ENCODE results near the gene HAGHL.
A peak's percentile ranks its signal among the peaks of the same experiment; 100 is the strongest.

HAGHL gene, protein sequence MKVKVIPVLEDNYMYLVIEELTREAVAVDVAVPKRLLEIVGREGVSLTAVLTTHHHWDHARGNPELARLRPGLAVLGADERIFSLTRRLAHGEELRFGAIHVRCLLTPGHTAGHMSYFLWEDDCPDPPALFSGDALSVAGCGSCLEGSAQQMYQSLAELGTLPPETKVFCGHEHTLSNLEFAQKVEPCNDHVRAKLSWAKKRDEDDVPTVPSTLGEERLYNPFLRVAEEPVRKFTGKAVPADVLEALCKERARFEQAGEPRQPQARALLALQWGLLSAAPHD

DNA sequence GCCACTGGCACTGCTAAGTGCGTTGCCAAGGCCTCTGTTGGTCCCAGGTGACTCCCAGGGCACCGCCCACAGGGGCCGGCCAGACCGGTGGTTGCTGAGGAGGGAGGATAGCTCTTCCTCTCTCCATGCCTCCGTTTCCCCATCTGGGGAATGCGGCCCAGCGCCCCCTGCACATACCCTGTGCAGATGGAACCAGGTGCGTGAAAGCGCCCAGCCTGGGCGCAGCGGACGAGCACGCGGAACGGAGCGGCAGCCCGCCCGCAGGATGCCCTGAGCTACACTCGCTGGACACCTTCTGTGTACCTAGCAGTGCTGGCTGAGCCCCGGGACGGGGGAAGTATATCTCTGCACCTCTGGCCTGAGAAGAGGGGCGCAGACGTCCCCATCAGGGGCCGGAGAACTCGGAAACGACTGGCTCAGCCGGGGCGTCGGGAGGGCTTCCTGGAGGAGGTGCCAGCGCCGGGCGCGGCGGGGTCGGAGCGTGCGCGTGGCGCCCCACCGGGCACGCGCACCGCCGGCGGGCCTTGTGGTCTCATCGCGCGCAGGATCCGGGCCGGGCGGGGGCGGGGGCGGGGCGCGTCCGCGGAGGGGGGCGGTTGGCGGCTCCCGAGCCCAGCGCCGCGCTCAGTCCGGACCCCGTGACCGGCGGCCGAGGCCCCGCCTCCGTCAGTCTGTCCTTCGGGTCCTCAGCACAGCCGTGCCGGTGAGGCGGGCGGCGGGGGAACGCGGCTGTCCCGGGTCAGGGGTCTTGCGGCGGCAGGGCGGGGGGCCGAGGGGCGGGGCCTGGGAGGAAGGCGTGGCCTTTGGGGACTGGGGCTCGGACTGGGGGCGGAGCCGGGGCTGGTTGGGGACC lies at the start of gene HAGHL, which contains the start of gene CCDC78:
Gene HAGHL, plus strand, starts transcription at position 669 of the 853 bp plus-strand sequence. CDS start 404 bp downstream, outside the sequence.
Gene CCDC78, minus strand, starts transcription at position 6 of the 853 bp plus-strand sequence. CDS start 76 bp downstream, outside the sequence.
- peak; percentile 37 for DNase-seq (ENCODE audit: low spot score)

DNA sequence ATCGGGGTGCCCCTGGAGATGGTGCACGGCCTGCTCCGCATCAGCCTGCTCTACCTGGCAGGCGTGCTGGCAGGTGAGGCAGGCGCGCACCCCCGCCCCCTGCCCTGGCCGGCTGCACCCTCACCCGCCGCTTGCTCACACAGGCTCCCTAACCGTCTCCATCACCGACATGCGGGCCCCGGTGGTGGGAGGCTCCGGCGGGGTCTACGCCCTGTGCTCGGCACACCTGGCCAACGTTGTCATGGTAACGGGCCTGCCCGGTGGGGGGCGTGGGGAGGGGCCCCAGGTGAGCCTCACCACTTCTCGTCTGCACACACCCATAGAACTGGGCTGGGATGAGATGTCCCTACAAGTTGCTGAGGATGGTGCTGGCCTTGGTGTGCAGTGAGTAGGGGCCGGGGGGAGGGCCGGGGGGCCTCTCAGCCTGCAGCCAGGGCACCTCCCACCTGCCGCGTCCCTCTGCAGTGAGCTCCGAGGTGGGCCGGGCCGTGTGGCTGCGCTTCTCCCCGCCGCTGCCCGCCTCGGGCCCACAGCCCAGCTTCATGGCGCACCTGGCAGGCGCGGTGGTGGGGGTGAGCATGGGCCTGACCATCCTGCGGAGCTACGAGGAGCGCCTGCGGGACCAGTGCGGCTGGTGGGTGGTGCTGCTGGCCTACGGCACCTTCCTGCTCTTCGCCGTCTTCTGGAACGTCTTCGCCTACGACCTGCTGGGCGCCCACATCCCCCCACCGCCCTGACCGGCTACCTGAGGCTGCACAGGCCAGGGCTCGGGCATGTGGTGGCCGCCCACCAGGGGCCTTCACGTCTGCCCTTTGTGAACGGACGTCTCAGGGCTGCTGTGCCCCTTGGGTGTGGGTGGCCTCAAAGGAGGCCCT lies 49.4 kb upstream of the HAGHL start:
- no peak for DNase-seq (ENCODE audit: low spot score)

DNA sequence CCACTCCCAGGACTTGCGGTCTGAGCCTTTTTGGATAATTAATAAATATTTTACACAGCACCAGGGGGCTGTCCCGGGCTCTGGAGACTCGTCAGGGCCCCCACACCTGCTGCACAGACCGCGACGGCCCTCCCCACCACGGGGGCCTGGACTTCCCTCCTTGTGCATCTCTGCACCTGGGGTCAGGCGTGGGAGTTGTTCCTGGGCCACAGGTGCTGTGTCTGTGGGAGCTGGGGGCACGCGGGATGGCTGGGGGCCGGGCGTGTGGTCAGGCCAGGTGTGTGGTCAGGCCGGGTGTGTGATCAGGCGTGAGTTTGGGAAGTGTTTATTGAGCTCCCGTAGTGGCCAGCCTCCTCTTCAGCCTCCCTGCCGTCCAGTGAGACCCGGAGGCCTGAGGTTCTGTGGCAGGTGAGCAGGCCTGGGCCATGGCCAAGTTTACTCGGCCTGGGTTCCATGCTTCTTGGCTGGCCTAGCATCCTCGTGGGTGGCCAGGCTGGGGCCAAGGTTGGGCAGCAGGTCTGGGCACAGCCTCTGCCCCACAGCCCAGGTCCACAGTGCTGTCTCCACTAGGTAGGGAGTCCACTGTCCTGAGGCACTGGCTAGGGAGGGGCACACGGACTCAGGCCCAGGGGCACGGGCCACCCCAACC lies 48.6 kb upstream of the HAGHL start:
- no peak for DNase-seq (ENCODE audit: low spot score)

DNA sequence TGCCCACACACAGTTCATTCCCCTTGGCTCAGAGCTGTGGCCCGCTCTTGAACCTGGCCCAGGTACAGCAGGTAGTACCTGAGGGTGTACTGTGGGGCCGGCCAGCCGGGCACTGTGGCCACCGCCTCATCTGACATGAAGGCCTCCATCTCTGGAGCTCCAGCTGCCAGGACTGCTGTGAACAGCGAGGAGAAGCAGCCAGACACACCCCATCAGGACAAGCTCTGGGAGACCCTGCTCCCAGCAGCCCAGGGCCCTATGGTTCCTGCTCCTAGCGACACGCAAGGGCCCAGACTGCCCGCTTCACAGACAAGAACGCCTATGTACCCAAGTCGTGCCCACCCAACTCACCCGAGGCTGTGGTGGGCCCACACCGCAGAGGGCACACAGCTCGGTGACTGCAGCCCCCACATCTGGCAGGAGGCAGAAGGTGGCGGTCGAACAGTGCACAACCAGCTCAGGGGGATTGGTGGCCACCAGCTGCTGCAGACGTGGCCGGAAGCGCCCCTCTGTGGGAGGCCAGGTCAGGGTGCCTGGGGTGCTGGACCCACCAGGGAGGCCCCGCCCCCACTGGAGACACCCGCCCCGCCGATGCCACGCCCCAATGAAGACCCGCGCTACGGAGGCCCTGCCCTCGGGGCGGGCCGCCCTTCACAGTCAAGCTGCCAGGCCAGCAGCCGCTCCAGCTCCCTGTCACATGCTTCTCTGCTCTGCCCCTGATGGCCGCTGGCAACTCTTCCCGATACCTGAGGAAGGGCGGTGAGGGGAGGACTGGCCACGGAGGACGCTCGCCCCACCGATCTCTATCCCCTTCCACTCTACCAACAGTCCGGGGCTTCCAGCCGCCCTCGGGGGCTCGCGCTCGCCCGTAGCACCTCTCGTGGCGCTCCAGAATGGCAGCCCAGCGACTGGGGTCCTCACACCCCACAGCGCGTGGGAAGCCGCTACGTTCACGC lies 47.8 kb upstream of the HAGHL start:
- DNase-seq (ENCODE audit: low spot score) = peak; percentile 61

DNA sequence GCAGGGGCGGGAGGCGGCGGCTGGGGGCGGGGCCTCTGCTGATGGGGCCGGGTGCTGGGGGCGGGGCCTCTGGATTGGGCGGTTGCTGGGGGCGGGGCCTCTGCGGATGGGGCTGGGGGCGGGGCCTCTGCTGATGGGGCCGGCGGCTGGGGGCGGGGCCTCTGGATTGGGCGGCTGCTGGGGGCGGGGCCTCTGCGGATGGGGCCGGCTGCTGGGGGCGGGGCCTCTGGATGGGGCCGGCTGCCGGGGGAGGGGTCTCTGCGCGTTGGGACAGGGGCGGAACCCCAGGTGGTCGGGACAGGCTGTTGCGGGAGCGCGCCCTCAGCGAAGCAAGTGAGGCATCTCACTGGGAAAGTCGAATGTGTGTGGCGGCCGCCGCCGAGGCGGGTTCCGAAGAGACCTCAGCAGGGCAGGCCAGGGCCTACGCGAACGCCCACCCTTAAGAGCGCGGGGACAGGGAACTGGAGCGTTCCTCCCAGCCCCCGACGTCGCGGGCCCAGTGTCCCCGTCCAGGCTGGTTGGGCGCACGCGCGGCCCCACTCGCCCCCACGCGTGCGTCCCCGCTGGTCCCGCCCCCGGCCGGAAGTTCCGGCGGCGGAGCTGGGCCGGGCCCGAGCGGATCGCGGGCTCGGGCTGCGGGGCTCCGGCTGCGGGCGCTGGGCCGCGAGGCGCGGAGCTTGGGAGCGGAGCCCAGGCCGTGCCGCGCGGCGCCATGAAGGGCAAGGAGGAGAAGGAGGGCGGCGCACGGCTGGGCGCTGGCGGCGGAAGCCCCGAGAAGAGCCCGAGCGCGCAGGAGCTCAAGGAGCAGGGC lies 46.9 kb upstream of the HAGHL start, which contains the start of gene STUB1:
Gene STUB1, plus strand, starts transcription at position 597 of the 811 bp plus-strand sequence. Its CDS starts 116 bp downstream, at position 713.
- DNase-seq (ENCODE audit: low spot score) = peak; percentile 74

DNA sequence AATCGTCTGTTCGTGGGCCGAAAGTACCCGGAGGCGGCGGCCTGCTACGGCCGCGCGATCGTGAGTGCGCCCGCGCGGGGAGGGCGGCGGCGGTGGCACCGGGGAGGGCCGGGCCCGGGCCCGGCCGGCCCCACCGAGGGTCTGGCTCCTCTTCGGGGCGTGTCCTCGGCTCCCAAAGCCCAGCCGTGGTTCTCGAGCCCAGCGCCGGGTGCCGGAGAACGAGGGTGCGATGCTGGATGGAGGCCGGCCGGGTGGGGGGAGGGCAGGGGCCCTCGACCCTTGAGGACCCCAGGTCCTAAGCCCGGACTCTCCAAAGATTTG lies 46.3 kb upstream of the HAGHL start:
- DNase-seq (ENCODE audit: low spot score) = no peak

DNA sequence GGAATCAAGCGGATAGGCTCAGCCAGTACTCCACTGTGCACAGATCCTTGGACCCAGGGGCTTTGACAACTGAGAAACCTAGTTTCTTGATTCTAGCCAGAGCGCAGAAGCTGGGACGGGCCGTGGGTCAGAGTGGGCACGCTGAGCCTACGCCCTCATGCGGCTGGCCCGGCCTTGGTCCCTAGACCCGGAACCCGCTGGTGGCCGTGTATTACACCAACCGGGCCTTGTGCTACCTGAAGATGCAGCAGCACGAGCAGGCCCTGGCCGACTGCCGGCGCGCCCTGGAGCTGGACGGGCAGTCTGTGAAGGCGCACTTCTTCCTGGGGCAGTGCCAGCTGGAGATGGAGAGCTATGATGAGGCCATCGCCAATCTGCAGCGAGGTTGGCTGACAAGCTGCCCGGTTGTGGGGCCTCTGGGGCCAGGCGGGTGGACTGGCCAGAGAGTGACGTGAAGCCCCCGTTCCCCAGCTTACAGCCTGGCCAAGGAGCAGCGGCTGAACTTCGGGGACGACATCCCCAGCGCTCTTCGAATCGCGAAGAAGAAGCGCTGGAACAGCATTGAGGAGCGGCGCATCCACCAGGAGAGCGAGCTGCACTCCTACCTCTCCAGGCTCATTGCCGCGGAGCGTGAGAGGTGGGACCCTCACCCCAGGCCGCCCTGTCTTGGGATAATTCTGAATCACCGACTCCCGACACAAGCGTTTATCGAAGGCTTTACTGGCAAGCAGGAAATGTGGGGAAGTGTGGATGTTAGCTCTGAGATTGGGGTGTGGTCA lies 45.8 kb upstream of the HAGHL start:
- DNase-seq (ENCODE audit: low spot score) = no peak

DNA sequence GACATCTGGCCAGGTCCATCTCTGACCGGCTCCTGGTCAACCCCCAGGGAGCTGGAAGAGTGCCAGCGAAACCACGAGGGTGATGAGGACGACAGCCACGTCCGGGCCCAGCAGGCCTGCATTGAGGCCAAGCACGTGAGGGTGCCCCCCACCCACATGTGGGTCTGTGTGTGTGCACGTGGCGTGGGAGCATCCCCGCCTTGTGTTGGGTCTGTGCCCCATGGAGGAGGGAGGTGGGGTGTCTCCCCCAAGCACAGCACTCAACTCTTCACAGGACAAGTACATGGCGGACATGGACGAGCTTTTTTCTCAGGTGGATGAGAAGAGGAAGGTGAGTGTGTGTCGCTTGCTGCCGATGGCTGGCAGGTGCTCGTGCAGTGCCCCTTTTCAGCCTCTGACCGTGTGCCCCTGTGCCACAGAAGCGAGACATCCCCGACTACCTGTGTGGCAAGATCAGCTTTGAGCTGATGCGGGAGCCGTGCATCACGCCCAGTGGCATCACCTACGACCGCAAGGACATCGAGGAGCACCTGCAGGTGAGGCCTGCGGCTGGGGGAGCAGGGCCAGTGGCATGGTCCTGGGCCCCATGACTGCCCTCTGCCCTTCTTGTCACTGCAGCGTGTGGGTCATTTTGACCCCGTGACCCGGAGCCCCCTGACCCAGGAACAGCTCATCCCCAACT lies 45.0 kb upstream of the HAGHL start:
- no peak for DNase-seq (ENCODE audit: low spot score)

DNA sequence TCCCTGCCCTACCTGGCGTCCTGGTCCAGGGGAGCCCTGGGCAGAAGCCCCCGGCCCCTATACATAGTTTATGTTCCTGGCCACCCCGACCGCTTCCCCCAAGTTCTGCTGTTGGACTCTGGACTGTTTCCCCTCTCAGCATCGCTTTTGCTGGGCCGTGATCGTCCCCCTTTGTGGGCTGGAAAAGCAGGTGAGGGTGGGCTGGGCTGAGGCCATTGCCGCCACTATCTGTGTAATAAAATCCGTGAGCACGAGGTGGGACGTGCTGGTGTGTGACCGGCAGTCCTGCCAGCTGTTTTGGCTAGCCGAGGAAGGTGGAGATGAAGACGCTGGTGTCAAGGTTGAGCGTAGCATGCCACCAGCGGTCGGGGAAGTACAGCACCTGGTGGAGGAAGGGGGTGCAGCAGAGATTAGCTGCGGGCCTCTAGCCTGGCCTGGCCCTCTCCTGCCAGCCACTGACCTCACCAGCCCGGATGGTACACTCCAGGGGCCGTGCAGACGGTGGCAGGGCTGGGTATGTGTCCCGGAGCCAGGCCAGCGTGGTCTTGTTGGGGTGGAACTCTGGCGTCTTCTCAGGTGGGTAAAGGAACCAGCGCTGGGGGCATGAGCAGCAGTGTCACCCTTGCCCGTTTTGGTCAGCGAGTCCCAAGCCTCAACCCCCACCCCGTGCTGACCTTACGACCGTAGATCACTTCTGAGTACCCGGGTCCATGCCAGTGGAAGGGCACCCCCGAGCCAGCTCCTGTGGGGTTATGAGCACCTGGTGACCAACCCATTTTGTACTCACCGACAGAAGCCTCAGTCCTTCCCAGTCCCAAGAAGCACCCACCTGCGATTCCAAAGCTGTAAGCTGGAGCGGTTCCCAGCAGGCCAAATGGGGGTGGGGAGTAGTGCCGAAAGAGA lies 44.2 kb upstream of the HAGHL start:
- no peak for DNase-seq (ENCODE audit: low spot score)

DNA sequence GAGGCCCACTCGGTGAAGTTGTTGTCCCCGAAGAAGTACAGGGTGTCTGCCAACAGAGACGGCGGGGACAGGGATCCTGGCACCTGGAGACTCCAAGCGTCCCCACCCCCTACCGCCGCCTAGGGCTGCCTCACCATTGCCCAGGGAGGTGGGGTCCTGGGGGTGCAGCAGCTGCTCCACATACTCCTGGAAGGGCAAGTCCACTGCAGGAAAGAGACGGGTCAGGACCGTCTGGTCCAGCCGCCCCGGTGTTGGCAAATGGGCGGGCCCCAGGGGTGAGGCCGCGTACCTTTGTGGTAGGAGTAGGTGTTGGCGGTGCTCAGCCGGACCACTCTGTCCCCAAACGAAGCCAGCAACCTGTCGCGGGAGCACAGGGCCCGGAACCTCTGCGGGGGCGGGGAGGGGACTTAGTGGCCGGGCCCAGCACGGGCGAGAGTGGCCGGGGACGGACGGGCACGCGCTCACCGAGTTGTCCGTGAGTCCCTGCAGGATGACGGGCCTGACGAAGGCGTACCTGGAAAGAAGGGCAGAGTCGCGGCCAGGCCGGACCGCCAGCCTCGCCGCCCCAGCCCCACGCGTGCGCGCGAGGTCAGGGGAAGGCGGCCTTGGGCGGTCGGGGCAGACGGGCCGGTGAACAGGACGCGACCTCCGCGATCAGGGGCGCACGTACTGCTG lies 43.4 kb upstream of the HAGHL start:
- no peak for DNase-seq (ENCODE audit: low spot score)

DNA sequence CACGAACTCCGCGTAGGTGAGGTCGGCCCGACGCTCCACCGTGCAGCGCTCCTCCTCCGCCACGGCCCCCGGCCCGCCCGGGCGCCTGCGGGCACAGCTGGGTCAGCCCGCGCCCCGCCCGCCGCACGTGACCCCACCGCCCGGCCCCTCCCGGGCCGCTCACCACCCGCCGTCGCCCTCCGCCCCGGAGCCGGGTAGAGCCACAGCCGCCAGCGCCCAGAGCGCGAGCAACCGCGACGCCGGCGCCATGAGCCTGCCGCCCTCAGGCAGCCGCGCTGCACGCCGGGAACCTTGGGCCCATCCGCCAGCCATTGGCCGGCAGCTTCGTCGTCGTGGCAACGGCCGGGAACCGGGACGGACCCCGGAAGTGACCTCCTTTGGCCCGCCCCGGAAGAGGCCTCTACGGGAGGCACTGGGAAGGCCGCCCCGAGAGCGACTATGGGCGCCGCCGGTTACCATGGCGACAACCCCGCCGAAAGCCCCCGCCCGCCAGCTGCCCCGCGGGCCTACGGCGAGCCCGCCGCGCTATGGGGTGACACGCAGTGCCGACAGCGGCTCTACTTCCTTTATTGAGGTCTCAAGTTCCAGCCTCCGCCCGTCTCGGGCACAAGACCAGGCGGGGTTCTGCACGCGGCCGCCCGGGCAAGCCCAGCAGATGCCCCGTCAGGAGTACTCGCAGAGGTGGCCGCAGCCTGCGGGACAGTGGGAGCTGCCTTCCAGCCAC lies 42.7 kb upstream of the HAGHL start, which contains the start of gene JMJD8:
Gene JMJD8, minus strand, starts transcription at position 264 of the 724 bp plus-strand sequence. Its CDS starts 15 bp downstream, at position 249.
- peak; percentile 88 for DNase-seq (ENCODE audit: low spot score)

DNA sequence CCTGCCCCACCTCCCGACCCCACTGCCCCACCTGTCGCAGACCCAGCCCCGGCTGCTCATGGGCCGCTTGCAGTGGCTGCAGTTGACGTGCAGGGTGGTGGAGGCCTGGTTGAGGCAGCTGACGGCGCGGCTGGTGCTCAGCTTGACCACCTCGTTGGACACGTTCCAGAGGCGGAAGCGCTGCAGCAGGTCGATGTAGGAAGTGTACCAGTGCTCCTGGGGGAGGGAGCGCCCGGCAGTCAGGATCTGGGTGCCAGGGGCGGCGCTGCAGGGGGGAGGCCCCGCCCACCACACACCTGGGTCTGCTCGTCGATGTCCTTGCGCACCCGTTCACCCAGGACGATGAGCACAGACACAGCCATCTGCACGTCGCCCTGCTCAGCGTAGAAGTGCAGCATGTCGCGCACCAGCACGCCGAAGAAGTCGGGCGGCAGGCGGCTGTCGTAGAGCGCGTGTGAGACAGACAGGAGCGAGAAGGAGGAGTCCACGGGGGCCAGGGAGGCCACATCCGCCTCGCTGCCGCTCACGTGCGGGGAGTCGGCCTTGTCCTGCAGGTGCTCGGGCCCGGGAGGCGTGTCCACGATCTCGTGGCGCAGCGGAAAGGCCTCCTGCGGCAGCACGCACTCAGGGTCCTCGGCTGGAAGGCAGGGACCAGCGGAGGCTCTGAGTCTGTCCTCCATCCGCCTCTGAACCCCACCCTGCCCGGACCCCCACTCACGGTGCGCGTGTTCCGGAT lies 41.8 kb upstream of the HAGHL start:
- DNase-seq (ENCODE audit: low spot score) = no peak

DNA sequence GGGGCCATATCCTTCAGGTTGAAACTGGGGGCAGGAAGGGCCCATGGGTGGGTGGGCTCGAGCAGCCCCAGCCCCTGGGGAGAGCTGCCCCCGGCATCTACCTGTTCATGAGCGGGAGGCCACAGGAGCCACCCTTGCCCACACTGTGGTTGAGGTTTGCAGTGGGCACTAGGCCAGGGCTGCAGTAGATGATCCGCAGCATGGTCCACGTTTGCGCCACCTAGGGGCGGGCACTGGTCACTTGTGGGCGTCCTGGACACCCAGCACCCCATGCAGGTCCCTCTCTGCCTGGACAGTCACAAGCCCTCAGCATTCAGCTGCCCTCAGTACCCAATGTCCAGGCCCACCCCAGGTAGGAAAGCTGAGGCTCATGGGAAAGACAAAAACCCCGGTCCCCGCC lies 40.9 kb upstream of the HAGHL start:
- DNase-seq (ENCODE audit: low spot score) = no peak

DNA sequence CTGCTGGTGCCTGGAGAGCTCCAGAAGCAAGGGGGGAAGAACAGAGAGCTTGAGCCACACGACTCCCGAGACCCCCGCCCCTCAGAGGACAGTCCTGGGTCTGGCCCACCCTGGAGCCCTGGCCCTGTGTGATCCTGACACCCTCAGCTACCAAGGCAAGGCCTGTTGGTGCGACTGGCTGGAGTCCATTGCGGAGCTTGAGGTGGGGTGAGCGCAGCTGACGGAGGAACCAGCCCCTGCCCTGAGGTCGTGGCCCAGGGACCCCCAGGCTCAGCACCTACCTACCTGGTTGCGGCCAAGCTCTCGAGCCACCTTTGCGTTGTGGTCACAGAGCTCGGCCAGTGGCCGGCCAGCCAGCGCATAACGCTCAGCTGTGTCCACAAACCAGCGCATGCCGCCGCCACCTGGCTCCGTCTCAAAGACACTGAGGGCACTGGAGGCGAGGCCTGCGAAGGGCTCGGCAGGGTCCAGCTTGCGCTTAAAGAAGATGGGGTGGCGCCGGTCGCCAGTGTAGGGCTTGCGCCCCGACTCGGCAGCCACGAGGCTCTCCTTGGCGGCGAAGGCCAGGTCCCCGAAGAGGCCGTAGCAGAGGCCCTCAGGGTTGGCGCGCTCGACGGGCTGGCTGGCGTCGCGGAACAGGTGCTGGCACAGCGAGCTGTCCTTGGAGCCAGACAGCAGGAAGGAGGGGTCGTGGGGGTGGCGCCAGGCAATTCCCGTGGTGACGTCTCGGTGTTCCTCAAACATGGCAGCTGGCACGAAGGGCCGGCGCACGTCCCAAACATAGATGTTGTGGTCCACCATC lies 40.2 kb upstream of the HAGHL start:
- DNase-seq (ENCODE audit: low spot score) = no peak

Data from pons (tissue), 1 donor.